ENCODE results near the gene CELSR1.

CELSR1 gene

GRCh38 chr22:46457502-46458488 is 79.6 kb downstream of the CELSR1 start:
- H3K36me3 ChIP-seq (replicated peaks; ENCODE audit: low read depth, low read length): no peaks in the 10 kb centered on the region
- H3K4me1 ChIP-seq (ENCODE audit: low read length): no peaks in the 10 kb centered on the region
- H3K4me2 ChIP-seq (ENCODE audit: low read length): no peak overlapping the region
- H4K20me1 ChIP-seq (ENCODE audit: insufficient read depth, low read length): peaks cover 2% of the 10 kb centered on the region; the same call in 1 of the 2 replicates
- H2AFZ ChIP-seq (ENCODE audit: low read depth, low read length): no peak overlapping the region
- H3K4me3 ChIP-seq (ENCODE audit: low read length): no peak overlapping the region
- TF ChIP-seq CTCF (IDR thresholded peaks at IDR 0.05; ENCODE audit: low read depth, low read length): no peak
- no peak overlapping the region for H3K27ac ChIP-seq (ENCODE audit: low read length)
- peaks cover 47% of the 10 kb centered on the region for H3K27me3 ChIP-seq (ENCODE audit: low read depth, low read length)
- H3K9me3 ChIP-seq (ENCODE audit: insufficient read depth, low read length): no peaks in the 10 kb centered on the region
- H3K9ac ChIP-seq (ENCODE audit: low read length): no peak overlapping the region
- no peaks in the 10 kb centered on the region for H3K79me2 ChIP-seq (ENCODE audit: low read length)

- no peak overlapping the region for H3K4me2 ChIP-seq (ENCODE audit: low read length)
- H3K27ac ChIP-seq (ENCODE audit: low read length): no peak overlapping the region
- H2AFZ ChIP-seq (ENCODE audit: low read depth, low read length): no peak overlapping the region
- no peak overlapping the region for H3K4me3 ChIP-seq (ENCODE audit: low read length)
- H3K36me3 ChIP-seq (replicated peaks; ENCODE audit: low read depth, low read length): no peaks in the 10 kb centered on the region
- H4K20me1 ChIP-seq (ENCODE audit: insufficient read depth, low read length): peaks cover 4% of the 10 kb centered on the region; the same call in 1 of the 2 replicates
- no peaks in the 10 kb centered on the region for H3K9me3 ChIP-seq (ENCODE audit: insufficient read depth, low read length)
- no peak overlapping the region for H3K9ac ChIP-seq (ENCODE audit: low read length)
- TF ChIP-seq CTCF (IDR thresholded peaks at IDR 0.05; ENCODE audit: low read depth, low read length) (no peak), EZH2phosphoT487 (IDR thresholded peaks at IDR 0.05; ENCODE audit: low read depth) (no peak)
- H3K4me1 ChIP-seq (ENCODE audit: low read length): no peaks in the 10 kb centered on the region
- no peaks in the 10 kb centered on the region for H3K79me2 ChIP-seq (ENCODE audit: low read length)
- H3K27me3 ChIP-seq (ENCODE audit: low read depth, low read length): peaks cover 54% of the 10 kb centered on the region
Observed at GRCh38 chr22:46456818-46457163, 80.6 kb downstream of the CELSR1 start.

- Histone ChIP-seq H2AFZ (ENCODE audit: low read depth, low read length) (no peak overlapping the region), H3K27ac (ENCODE audit: low read length) (no peak overlapping the region)
- TF ChIP-seq CTCF (IDR thresholded peaks at IDR 0.05; ENCODE audit: low read depth, low read length): no peak
- TF ChIP-seq EZH2phosphoT487 (IDR thresholded peaks at IDR 0.05; ENCODE audit: low read depth): no peak
Observed at GRCh38 chr22:46455446-46455845, 82.0 kb downstream of the CELSR1 start.

GRCh38 chr22:46454504-46455269 is 82.7 kb downstream of the CELSR1 start:
- Histone ChIP-seq H3K4me2 (ENCODE audit: low read length) (no peak overlapping the region), H3K36me3 (replicated peaks; ENCODE audit: low read depth, low read length) (no peaks in the 10 kb centered on the region), H3K79me2 (ENCODE audit: low read length) (no peaks in the 10 kb centered on the region), H3K9ac (ENCODE audit: low read length) (no peak overlapping the region), H3K9me3 (ENCODE audit: insufficient read depth, low read length) (no peaks in the 10 kb centered on the region), H3K27ac (ENCODE audit: low read length) (no peak overlapping the region), H3K4me3 (ENCODE audit: low read length) (no peak overlapping the region), H4K20me1 (ENCODE audit: insufficient read depth, low read length) (peaks cover 4% of the 10 kb centered on the region; the same call in 1 of the 2 replicates), H3K4me1 (ENCODE audit: low read length) (no peaks in the 10 kb centered on the region), H2AFZ (ENCODE audit: low read depth, low read length) (no peak overlapping the region), H3K27me3 (ENCODE audit: low read depth, low read length) (peaks cover 40% of the 10 kb centered on the region)
- TF ChIP-seq CTCF (IDR thresholded peaks at IDR 0.05; ENCODE audit: low read depth, low read length) (no peak), EZH2phosphoT487 (IDR thresholded peaks at IDR 0.05; ENCODE audit: low read depth) (no peak)

More at GRCh38 chr22:46455446-46455845, 82.0 kb downstream of the CELSR1 start:
- Histone ChIP-seq H4K20me1 (ENCODE audit: insufficient read depth, low read length) (peaks cover 4% of the 10 kb centered on the region; the same call in 1 of the 2 replicates), H3K9me3 (ENCODE audit: insufficient read depth, low read length) (no peaks in the 10 kb centered on the region), H3K79me2 (ENCODE audit: low read length) (no peaks in the 10 kb centered on the region), H3K27me3 (ENCODE audit: low read depth, low read length) (peaks cover 43% of the 10 kb centered on the region), H3K9ac (ENCODE audit: low read length) (no peak overlapping the region), H3K4me3 (ENCODE audit: low read length) (no peak overlapping the region), H3K4me1 (ENCODE audit: low read length) (no peaks in the 10 kb centered on the region), H3K36me3 (replicated peaks; ENCODE audit: low read depth, low read length) (no peaks in the 10 kb centered on the region), H3K4me2 (ENCODE audit: low read length) (no peak overlapping the region)

All from OCI-LY3 (cell line).